C4-2B (cell line): ENCODE measurements around the gene SOBP.

Experiments used
- ZFX ChIP-seq: fragments of 450-650 bp; IDR thresholded peaks from 2 replicates; pipeline ENCODE4 v1.6.1; 2017
- TF ChIP-seq, protein P1 (sequence below): fragments of 450-650 bp; conservative IDR thresholded peaks from 2 replicates; pipeline ENCODE4 v1.5.1; 2017; ENCODE audit warnings: mild to moderate bottlenecking

- TF ChIP-seq, protein P1, sequence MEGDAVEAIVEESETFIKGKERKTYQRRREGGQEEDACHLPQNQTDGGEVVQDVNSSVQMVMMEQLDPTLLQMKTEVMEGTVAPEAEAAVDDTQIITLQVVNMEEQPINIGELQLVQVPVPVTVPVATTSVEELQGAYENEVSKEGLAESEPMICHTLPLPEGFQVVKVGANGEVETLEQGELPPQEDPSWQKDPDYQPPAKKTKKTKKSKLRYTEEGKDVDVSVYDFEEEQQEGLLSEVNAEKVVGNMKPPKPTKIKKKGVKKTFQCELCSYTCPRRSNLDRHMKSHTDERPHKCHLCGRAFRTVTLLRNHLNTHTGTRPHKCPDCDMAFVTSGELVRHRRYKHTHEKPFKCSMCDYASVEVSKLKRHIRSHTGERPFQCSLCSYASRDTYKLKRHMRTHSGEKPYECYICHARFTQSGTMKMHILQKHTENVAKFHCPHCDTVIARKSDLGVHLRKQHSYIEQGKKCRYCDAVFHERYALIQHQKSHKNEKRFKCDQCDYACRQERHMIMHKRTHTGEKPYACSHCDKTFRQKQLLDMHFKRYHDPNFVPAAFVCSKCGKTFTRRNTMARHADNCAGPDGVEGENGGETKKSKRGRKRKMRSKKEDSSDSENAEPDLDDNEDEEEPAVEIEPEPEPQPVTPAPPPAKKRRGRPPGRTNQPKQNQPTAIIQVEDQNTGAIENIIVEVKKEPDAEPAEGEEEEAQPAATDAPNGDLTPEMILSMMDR = no peak
- TF ChIP-seq ZFX = no peak
These were observed 117.2 kb downstream of the SOBP start for GRCh38 chr6:107607116-107607515.
